HG03469 (cell line): ENCODE data around the gene ALOX5AP.
"Not testable (repeated sequence)": the region's sequence is repeated elsewhere in the genome, so short reads cannot be mapped to it uniquely, and the experiment has no call there.

Experiments
- ATAC-seq: cut with Tn5 transposase; IDR thresholded peaks from one replicate; pipeline ENCODE4 v1.9.1; 2021; ENCODE audit warnings: mild to moderate bottlenecking, moderate library complexity, moderate number of reproducible peaks; ENCODE audit not compliant: unreplicated experiment

The ALOX5AP gene

GRCh38 chr13:30736461-30737320 lies 1.3 kb downstream of the ALOX5AP start:
- ATAC-seq: no peak

- ATAC-seq: no peak
Measured at GRCh38 chr13:30737511-30738337, 2.4 kb downstream of the ALOX5AP start.

- no peak for ATAC-seq
Measured at GRCh38 chr13:30738526-30739236, 3.3 kb downstream of the ALOX5AP start.

DNA sequence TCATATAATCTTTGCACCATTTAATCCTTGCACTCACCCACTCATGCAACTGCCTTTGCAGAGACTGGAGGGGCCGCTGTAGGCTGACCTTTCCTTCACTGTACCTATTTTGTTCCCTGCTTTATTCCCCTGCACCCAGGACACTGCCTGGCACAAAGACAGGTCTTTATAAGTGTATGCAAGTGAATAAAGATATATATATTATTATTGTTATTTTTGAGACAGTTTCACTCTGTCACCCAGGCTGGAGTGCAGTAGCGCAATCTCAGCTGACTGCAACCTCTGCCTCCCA lies 3.8 kb downstream of the ALOX5AP start:
- no peak for ATAC-seq

GRCh38 chr13:30739761-30740642 lies 4.7 kb downstream of the ALOX5AP start:
- peak; percentile 38 for ATAC-seq

- no peak for ATAC-seq
Measured at GRCh38 chr13:30742901-30743300, 7.6 kb downstream of the ALOX5AP start.

DNA sequence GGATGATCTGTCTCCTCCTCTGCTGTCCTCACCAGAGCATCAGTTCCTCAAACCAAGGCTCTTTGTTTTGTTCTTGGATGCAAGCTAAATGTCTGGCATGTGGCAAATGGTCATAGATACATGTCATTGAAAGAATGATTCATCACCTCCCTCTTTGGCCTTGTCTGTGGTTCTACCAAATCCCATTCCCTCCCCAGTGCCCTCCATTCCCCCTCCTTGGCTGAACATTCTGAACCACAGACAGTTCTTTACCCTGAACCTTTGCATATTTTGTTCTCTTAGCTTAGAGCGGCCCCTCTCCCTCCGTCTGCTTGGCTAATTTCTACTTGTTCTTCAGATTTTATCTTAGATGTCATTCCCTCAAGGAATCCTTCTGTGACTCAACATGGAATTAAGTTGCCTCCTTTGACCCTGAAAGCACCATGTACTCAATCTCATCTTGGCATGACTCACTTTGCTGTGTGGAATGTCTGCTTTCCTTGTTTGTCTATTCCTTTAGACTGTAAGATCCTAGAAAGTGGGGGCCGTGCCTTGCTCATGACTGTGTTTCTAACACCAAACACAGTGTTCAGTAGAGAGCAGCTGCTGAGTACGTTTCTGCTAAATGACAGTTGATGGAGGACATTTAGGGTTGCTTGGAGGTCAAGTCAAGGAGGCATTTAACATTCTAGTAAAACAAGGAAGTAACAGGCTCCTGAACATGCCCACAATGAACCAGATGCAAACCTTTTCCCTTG lies 8.1 kb downstream of the ALOX5AP start:
- no peak for ATAC-seq

- ATAC-seq: peak; percentile 84
Measured at GRCh38 chr13:30744056-30744680, 8.8 kb downstream of the ALOX5AP start.

DNA sequence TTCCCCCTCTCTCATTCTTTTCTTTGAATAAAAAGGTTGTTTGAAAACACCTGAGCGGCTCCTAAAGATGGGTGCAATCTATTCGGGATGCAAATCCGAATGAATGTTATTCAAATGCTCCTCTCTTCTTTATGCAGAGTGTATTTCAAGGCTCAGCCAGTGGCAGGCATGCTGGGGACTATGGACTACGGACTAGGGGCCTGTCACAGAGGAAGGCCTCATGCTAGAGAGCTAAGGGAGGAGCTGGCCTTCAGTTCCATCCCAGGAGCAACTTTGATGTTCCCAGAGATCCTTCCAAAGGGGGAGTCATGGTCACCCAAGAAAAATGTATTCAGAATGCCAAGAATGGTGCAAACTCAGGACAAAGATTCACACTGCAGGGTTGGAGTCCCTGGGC lies 9.3 kb downstream of the ALOX5AP start:
- ATAC-seq: no peak

DNA sequence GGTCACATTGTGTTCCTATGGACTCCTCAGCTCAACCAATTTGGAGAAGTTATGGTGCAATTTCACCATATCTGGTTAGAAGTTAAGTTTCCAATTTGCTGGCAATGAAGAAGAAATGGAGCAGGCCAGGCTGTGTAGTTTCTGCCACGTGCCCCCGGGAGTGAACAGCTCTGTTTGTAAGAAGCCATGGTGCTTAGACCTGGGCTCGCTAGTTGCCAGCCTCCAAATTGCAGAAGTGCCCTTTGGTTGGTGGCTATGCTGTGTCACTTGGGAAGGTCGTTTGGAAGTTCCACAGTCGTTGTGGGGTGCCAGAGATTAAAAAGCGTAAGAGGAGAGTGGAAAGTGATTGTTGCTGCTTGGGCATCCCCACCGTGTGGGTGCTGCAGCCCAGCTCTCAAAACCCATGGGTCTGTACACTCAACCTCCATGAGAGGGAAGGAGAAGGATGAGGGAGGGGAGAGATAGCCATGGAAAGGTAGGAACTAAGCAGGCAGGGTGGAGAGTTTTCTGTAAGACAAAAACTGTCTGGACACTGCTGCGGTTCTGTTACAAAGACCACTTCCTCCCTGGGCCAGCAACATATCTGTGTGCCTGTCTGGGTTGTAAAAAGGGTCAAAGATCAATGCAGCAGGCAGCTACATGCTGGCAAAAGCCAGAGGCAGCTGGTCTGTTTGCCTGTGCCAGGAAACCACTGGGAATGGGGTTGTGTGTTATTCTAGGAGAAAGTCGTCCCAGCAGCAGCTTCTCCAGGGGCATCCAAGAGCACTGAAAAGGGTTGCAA lies 10.8 kb downstream of the ALOX5AP start:
- ATAC-seq: no peak

- ATAC-seq: no peak
Measured at GRCh38 chr13:30746791-30747190, 11.4 kb downstream of the ALOX5AP start.

GRCh38 chr13:30747845-30748244 lies 12.5 kb downstream of the ALOX5AP start:
- not testable (repeated sequence) for ATAC-seq

GRCh38 chr13:30748717-30749116 lies 13.4 kb downstream of the ALOX5AP start:
- ATAC-seq: no peak

- ATAC-seq: no peak
Measured at GRCh38 chr13:30750036-30750435, 14.7 kb downstream of the ALOX5AP start.

- ATAC-seq: no peak
Measured at GRCh38 chr13:30751183-30751933, 16.0 kb downstream of the ALOX5AP start.

- no peak for ATAC-seq
Measured at GRCh38 chr13:30752201-30752797, 17.0 kb downstream of the ALOX5AP start.

GRCh38 chr13:30753030-30753616 lies 17.8 kb downstream of the ALOX5AP start:
- ATAC-seq: no peak
